Left forelimb (tissue), 1 donor: ENCODE data around the gene SPAG7.
"Not testable (repeated sequence)": the region's sequence is repeated elsewhere in the genome, so short reads cannot be mapped to it uniquely, and the experiment has no call there.

Experiments used
- DNase-seq: peaks from one replicate; pipeline ENCODE4 v3.0.0-alpha.2; 2018; ENCODE audit warnings: low spot score

The SPAG7 gene

GRCh38 chr17:4938069-4938491 lies 29.5 kb downstream of the SPAG7 start:
- no peak for DNase-seq

GRCh38 chr17:4937553-4937952 lies 30.1 kb downstream of the SPAG7 start:
- no peak for DNase-seq

GRCh38 chr17:4936436-4936835 lies 31.2 kb downstream of the SPAG7 start:
- DNase-seq = no peak

- DNase-seq = no peak
Measured at GRCh38 chr17:4935650-4936049, 32.0 kb downstream of the SPAG7 start.

GRCh38 chr17:4934173-4934979 lies 33.2 kb downstream of the SPAG7 start:
- no peak for DNase-seq

- no peak for DNase-seq
Measured at GRCh38 chr17:4933646-4934045, 34.0 kb downstream of the SPAG7 start.

- DNase-seq = no peak
Measured at GRCh38 chr17:4932756-4933155, 34.9 kb downstream of the SPAG7 start.

GRCh38 chr17:4931963-4932362 lies 35.7 kb downstream of the SPAG7 start, which contains the start of gene GP1BA:
GP1BA (plus strand) TSS chr17:4932277; CDS start chr17:4932605, 328 bp downstream.
- DNase-seq = no peak

- no peak for DNase-seq
Measured at GRCh38 chr17:4928881-4929280, 38.7 kb downstream of the SPAG7 start.

GRCh38 chr17:4926577-4927335 lies 40.9 kb downstream of the SPAG7 start:
- DNase-seq = not testable (repeated sequence)

GRCh38 chr17:4921320-4921719 lies 46.3 kb downstream of the SPAG7 start:
- no peak for DNase-seq

GRCh38 chr17:4920351-4921048 lies 47.1 kb downstream of the SPAG7 start:
- no peak for DNase-seq

GRCh38 chr17:4919511-4920047 lies 48.0 kb downstream of the SPAG7 start:
- no peak for DNase-seq

GRCh38 chr17:4914551-4914950 lies 53.1 kb downstream of the SPAG7 start:
- DNase-seq = not testable (repeated sequence)

- DNase-seq = no peak
Measured at GRCh38 chr17:4913994-4914393, 53.6 kb downstream of the SPAG7 start.
